ENCODE results near the gene EVL.

- no peak for TF ChIP-seq EZH2 (IDR thresholded peaks at IDR 0.05; ENCODE audit: borderline replicate concordance, low read depth, low read length, poor library complexity, severe bottlenecking)
- TF ChIP-seq, protein P1, sequence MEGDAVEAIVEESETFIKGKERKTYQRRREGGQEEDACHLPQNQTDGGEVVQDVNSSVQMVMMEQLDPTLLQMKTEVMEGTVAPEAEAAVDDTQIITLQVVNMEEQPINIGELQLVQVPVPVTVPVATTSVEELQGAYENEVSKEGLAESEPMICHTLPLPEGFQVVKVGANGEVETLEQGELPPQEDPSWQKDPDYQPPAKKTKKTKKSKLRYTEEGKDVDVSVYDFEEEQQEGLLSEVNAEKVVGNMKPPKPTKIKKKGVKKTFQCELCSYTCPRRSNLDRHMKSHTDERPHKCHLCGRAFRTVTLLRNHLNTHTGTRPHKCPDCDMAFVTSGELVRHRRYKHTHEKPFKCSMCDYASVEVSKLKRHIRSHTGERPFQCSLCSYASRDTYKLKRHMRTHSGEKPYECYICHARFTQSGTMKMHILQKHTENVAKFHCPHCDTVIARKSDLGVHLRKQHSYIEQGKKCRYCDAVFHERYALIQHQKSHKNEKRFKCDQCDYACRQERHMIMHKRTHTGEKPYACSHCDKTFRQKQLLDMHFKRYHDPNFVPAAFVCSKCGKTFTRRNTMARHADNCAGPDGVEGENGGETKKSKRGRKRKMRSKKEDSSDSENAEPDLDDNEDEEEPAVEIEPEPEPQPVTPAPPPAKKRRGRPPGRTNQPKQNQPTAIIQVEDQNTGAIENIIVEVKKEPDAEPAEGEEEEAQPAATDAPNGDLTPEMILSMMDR (conservative IDR thresholded peaks at IDR 0.05; ENCODE audit: low read depth, low read length), result no peak
Observed at GRCh38 chr14:100128688-100129087, 63.5 kb downstream of the EVL start.
